Measurements from ENCODE around the gene CHST1.

The CHST1 gene

DNA sequence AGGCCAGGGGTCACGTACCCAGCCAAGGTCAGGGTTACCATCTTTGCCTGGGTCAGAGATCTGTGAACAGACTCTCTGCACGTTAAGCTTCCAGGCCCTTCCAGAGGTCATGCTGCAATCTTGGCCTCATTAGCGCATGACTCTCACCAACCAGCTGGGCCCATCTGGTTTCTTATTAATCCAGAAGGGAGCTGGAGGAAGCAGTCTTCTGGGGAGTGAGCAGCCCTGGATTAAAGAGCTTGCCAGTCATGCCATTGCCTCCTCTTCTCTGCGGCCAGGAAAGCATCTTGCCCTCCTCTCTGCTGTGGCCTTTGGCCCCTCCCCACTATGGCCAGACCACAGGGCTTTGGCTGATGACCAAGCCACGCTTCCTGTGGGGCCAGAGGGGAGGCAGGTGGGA lies 57.4 kb downstream of the CHST1 start:
- DNase-seq (ENCODE audit: low read depth, low spot score), result no peak

DNA sequence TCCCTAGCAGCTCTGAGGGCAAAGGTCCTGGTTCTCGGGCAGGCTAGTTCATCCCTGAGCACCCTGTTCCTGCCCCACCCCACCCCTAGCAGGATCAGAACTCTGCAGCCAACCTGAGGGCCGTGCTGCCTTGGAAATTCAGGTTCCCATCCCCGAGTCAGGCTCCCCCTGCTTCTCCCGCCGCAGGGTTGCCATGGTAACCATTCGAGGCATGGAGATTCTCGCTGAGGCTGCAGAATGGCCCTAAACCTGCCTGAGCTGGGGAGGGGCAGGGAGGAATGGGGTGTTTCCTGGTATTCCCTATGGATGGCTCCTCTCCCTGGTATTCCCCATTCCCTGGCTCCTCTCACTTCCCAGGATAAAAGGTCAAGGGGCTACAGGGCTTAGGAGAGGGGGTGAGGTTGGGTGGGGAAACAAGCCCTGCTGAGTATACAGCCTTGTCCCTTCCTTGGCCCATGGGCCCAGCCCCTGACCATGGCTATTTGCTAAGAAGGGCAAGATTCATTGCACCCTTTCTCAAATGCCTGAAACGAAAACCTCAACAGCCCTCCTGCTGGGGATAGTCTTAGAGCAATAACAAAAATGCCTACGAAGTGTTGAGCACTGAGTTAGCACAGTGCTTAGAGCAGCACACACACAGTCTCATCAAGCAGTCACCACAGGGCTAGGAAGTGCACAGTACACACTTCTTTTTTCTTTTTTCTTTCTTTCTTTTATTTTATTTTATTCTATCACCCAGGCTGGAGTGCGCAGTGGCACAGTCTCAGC lies 58.7 kb downstream of the CHST1 start:
- no peak for DNase-seq (ENCODE audit: low read depth, low spot score)

DNA sequence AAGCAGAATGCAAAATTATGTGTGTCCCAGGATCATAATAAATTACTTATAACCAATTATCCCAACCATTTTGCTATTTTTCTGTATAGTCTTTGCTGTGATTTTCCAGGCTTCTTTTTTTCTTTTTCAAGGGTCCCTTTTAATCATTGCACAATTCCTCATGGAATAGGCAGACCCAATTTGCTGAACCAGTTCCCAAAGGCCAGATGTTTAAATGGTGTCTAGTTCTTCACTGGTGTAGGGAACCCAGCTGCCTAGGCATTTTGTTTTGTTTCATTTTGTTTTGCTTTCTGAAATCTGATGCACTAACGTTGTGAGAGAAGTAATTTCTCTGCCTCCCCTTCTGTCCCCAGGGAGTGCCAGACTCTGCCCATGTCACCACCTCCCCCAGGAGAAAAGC lies 60.4 kb downstream of the CHST1 start:
- no peak for DNase-seq (ENCODE audit: low read depth, low spot score)

DNA sequence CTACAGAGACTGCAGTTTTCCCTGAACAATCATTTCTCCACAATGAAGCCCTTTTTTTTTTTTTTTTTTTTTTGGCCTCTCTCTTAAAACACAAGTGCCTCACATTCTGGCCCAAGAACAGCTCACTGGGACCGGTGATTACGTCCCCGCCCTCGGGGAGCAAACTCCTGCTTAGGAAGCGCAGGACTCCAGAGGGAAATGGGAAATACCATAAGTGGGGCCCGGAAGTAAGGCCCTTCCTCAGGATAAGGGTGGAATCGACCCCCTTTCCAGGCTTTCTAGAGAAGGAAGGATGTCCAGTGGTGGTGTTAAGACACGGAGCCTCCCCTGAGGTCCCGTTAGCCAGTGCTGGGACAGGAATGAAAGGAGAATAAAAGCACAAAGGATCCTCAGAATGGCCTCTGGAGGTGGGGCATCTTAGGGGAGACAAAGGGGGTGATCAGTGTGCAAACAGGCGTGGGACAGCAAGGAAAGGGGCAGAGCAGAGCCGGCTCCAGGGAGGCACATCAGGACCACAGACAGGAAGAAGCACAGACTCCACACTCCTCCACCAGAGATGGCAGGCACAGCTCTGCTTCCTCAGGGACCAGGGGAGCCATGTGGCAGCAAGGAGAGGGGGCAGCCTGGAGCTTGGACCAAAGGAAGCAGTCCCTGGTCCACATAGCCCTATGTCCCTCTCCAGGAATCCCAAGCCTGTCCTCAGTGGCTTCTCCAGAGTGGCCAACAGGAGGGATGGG lies 61.3 kb downstream of the CHST1 start:
- no peak for DNase-seq (ENCODE audit: low read depth, low spot score)

DNA sequence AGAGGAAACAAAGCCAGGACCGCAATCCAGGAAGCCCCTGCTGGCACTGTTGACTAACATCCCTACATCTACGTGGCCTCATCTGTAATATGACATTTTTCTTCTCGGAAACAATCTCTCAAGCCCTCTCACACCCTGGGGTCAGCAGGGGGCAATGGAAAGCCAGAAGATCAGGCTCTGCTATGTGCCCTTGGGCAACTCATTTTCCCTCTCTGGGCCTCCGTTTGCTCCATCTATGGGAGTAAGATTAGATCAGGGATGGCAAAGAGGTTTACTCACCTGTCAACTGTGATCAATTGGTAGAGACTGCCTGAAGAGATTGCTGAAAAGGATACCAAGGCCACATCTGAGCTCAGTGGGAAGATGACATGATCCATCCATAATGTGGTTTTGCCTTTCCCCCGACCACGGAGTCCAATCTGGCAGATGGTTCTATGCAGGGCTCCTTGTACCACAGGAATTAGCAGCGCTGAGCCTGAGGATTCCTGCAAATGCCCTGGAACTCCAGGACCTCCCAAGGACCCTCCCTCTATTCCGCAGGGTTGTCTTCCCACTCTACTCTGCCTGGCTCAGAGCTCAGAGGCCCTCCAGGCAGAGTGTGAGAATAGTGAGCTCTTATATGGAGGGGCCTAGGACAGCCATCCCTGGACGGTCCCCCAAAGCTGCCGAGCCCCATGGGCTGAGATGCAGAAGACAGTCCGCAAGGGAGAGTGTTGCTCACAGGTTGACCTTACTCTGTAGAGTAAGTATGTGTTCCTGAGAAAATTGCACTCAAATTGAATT lies 66.1 kb downstream of the CHST1 start:
- no peak for DNase-seq (ENCODE audit: low read depth, low spot score)
